PC-3 (cell line): ENCODE results near the gene CCNYL1.

Experiments used
- EZH2 ChIP-seq: fragments of 300-600 bp; sonication (generic); IDR thresholded peaks from one replicate; pipeline ENCODE4 v1.6.1; 2017; ENCODE audit warnings: antibody characterized with exemption, mild to moderate bottlenecking, low read length; ENCODE audit not compliant: unreplicated experiment
- EZH2phosphoT487 ChIP-seq: fragments of 300-600 bp; sonication (generic); IDR thresholded peaks from 2 replicates; pipeline ENCODE4 v1.6.1; 2018; ENCODE audit warnings: mild to moderate bottlenecking, antibody characterized with exemption, low read length, borderline replicate concordance
- TF ChIP-seq, protein P1 (sequence below): fragments of 300-600 bp; sonication (generic); conservative IDR thresholded peaks from 2 replicates; pipeline ENCODE4 v1.5.1; 2017; ENCODE audit warnings: antibody characterized with exemption, low read depth, mild to moderate bottlenecking, low read length

DNA sequence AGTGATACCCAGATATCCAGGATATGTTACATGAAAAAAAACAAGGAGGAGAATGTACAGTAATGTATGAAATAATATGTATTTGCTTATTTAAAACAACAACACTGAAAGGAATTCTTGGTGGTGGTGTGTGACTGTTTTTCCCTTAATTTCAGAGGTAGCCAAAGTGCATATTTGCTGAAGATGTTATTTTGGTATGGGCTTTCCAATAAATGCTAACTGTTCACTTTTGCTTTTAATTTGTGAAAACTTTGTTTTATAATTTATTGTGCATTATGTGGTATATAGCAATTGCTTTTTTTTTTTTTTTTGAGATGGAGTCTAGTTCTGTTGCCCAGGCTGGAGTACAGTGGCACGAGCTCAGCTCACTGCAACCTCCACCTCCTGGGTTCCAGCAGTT, 7.6 kb downstream of the CCNYL1 start:
- TF ChIP-seq, protein P1, sequence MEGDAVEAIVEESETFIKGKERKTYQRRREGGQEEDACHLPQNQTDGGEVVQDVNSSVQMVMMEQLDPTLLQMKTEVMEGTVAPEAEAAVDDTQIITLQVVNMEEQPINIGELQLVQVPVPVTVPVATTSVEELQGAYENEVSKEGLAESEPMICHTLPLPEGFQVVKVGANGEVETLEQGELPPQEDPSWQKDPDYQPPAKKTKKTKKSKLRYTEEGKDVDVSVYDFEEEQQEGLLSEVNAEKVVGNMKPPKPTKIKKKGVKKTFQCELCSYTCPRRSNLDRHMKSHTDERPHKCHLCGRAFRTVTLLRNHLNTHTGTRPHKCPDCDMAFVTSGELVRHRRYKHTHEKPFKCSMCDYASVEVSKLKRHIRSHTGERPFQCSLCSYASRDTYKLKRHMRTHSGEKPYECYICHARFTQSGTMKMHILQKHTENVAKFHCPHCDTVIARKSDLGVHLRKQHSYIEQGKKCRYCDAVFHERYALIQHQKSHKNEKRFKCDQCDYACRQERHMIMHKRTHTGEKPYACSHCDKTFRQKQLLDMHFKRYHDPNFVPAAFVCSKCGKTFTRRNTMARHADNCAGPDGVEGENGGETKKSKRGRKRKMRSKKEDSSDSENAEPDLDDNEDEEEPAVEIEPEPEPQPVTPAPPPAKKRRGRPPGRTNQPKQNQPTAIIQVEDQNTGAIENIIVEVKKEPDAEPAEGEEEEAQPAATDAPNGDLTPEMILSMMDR: no peak
- TF ChIP-seq EZH2phosphoT487 (no peak), EZH2 (no peak)
